HG03342 (cell line): ENCODE results near the gene GAB1.
A peak's percentile ranks its signal among the peaks of the same experiment; 100 is the strongest.

Experiments
- ATAC-seq: cut with Tn5 transposase; IDR thresholded peaks from one replicate; pipeline ENCODE4 v1.9.1; 2021; ENCODE audit warnings: mild to moderate bottlenecking, moderate library complexity; ENCODE audit not compliant: unreplicated experiment

The GAB1 gene

DNA sequence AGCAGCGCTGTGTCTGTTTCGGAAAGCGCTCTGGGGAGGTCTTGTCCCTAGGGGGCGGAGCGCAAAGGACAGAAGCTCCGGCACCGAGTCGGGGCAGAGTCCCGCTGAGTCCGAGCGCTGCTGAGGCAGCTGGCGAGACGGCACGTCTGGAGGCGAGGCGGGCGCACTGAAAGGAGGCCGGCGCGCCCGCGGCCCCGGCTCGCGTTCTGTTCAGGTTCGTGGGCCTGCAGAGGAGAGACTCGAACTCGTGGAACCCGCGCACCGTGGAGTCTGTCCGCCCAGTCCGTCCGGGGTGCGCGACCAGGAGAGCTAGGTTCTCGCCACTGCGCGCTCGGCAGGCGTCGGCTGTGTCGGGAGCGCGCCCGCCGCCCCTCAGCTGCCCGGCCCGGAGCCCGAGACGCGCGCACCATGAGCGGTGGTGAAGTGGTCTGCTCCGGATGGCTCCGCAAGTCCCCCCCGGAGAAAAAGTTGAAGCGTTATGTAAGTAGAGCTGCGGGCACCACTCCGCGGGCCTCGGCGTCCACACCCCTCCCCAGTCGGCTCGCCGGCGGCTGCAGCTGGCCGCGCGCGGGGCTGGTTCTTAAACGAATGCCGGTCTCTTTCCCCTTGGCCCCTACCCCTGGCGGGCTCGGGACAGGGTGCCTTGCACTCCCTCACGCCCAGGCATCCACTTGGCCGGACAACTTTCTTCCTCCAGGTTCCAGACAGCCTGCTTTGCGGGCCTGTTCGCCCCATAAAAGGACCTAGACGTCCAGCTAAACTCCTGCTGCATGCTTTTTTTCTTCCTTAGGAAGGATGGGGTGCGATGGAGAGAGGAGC is at the start of gene GAB1:
Gene GAB1, plus strand, starts transcription at position 96 of the 819 bp plus-strand sequence. Its CDS starts 313 bp downstream, at position 409.
- ATAC-seq, result peak; percentile 69

GRCh38 chr4:143287572-143287923 is 49.1 kb upstream of the GAB1 start:
- ATAC-seq, result no peak

- no peak for ATAC-seq
Measured at GRCh38 chr4:143288171-143288570, 48.5 kb upstream of the GAB1 start.

DNA sequence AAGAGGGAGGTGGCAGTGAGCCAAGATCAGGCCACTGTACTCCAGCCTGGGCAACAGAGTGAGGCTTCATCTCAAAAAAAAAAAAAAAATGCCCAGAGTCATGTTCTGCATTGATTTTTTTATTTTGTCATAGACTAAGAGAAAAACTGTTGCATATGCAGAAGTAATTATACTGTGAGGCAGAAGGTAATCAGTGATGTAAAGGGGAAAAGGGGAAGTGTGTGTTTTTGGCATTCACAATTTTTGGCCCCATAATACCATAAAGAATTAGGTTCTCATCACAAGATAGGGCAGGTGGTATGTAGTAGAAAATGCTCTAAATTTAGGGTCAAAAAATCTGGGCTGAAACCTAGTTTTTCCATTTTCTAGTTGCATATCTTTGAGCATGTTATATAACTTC is 47.3 kb upstream of the GAB1 start:
- no peak for ATAC-seq

DNA sequence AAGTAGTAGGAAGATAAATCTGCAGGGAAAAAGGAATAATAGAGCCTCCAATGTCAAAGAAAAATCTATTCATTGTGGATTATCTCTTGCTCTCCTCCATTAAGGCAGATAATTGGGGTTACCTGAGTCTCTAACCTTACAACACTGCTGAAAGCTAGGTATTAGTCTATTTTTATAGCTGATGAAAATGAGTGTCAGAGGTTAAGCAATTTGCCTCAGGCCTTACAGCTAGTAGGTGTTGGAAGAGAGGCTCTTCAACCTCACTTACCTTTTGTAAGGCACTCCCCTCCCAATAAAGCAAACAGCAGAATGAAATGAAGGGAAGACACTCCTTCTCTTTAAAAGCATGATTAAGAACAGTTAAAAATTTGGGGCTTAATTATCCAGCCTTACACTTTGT is 45.4 kb upstream of the GAB1 start:
- ATAC-seq, result no peak

DNA sequence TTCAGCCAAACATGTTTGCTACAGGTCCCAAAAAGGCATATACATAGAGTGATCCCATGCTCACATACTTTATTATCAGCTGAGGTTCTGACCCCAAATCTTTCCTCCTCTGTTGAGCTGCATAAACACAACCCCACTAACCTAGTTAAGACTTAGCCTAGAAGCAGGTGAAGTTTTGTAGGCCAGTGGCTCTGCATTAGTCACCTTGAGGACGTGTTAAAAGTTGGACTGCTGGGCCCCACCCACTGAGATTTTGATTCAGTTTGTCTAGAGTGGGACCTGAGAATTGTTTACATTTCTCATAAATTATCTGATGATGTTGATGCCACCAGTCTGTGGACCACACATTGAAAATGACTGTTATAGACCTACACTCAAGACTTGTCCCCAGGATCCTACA is 43.8 kb upstream of the GAB1 start:
- no peak for ATAC-seq

DNA sequence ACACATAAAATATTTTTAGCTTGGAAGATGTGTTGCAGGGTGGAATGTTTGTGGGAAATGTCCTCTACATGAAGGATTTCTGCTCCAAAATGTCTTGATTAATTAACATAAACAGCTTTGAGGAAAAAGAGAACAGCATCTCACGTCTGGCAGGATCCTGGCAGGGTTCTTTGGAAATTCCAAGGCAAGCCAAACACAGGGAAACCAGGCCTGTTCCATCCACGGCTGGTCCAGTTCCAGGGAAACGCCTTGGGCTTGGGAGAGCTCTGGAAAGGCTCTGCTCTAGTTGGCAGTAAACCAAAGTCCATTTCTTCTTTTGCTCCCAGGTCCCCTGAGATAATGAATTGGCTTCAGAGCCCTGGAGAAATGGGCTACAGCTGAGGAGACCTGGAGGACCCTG is 42.4 kb upstream of the GAB1 start:
- no peak for ATAC-seq

DNA sequence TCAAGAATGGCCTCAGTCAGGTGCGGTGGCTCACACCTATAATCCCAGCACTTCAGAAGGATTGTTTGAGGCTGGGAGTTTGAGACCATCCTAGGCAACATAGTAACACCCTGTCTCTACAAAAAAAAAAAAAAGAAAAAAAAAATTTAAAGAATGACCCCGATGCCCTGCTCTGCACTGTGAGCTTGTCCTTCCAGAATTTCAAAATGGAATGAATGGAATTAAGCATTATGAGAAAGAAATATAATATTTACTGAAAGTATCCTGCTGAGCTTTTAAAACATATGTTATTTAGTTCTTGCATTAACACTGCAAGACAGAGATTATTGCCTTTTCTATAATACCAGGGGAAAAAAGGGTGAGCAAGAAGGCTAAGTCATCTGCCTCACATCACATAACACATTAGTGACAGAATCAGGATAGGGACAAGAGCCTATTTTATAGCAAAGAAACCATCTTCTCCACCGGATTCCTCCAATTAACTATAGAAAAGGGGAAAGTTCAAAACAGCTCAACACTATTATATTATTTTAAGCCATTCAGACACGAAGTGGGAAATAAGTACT is 41.9 kb upstream of the GAB1 start:
- ATAC-seq, result no peak

DNA sequence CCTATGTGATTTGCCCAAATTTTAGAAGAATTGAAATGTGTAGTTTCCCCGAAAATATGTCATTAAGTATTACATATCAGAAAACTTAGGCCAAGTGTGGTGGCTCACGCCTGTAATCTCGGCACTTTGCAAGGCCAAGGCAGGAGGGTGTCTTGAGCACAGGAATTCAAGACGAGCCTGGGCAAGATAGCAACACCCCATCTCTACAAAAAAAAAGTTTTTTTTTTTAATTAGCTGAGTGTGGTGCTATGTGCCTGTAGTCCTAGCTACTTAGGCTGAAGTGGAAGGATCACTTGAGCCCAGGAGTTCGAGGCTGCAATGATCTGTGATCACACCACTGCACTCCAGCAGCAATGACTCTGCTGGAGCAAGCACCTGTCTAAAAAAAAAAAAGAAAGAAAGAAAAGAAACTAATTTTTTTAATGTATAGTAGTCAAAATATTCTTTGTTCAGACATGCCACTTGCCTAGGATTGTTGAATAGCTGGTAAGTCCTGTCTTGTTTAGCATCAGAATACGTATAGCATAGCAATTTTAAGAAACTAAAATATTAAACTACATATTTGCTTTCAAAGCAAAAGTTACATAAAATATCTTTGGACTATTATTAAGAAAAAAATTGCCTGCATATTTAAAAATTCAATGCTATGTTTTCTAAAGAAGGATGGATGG is 40.1 kb upstream of the GAB1 start:
- ATAC-seq, result no peak

DNA sequence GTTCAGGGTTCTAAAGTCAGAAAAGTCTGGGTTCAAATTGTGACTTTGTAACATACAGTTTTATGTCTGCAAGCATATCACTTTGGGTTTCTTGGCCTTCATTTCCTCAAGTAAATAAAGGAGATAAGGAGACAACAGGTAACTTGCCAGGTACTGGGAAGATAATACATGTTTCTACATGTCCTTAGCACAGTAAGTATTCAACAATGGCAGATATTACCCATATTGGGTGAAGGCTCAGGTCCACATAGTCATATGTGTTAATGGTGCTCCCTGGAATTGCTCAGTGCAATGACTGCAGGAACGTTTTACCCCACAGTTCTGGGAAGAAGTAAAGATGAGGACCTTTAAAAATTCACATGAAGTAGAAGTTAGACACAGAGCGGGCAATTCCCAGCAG is 35.8 kb upstream of the GAB1 start:
- ATAC-seq, result no peak

GRCh38 chr4:143302536-143302935 is 34.1 kb upstream of the GAB1 start:
- no peak for ATAC-seq

DNA sequence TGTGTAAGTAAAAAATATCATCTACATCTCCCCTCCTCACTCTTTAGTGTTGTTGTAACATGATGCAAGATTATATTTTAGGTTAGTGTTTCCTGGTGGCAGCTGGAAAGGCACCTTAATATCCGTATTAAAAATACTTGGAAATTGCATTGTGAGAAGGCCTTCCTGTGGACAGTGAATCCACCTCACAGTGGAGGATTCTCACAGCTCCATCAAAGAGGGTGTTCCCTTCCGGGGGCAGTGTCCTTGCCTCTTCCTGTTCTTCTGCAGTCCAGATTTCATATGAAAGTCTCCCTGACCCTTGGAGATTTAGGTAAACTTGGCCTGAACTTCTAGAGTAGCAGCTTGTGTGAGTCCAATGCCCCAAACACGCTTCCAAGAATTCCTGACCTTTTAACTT is 29.9 kb upstream of the GAB1 start:
- ATAC-seq, result no peak

DNA sequence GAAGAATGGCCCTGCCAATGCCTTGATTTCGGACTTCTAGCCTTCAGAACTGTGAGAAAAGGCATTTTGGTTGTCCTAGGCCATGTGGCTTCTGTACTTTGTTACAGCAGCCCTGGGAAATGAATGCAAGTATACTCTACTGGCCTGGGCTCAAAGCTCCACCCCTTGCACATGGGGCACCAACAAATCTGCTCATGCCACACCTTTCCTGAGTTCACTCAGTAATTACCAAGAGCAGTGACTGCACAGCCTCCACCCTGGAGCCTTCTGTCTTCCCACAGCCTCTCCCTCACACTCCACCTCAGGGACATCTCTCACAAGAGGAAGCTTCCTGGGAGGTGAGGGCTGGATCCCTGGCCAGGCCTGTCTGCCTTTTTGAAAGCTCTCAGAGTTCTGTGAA is 29.1 kb upstream of the GAB1 start:
- no peak for ATAC-seq

DNA sequence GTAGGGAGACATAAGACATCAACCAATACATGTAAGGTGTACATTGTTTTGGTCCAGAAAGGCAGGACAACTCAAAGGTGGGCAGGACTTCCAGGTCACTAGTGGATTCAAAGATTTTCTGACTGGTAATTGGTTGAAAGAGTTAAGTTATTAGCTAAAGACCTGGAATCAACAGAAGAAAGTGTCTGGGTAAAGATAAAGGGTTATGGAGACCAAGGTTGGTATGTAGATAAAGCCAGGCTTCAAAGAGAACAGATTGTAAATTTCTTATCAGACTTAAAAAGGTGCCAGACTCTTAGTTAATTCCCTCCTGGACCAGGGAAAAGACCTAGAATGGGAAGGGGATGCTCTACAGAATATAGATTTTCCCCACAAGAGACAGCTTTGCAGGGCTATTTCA is 28.3 kb upstream of the GAB1 start:
- no peak for ATAC-seq

- no peak for ATAC-seq
Measured at GRCh38 chr4:143311924-143312323, 24.8 kb upstream of the GAB1 start.

DNA sequence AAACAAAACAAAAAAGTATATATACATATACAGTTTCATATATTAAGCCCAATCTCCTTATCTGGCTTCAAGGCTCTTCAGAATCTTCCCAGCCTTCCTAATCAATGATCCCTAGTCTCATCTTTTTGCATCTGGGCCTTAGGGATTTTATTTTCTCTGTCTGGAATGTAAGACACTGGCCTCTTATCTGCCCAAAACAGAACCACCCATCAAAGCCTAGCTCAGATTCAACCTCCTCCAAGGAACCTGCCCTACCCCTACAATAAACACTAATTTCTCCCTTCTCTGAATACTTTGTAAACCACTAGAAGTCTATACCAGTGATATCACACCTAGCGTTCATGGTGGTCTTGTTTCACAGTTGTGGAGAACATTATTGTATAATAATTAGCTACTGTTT is 23.2 kb upstream of the GAB1 start:
- no peak for ATAC-seq

DNA sequence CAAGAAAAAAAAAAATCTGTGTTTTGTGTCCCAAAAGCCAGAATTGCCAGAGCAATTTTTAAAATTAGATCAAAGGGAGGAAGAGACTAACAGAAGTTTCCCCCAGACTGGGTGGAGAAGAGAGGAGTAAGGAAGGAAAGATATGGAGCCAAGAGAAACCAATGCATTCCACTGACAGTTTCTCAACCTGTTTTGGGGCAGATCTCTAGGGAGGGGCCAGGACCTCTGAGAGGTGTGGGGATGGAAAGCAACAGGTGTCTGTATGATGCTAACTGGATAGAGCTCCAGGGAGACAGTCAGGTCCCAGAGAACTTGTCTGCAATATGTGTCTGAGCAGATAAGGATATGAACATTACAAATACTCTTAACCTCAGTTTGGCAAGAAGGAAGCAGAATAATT is 22.7 kb upstream of the GAB1 start:
- no peak for ATAC-seq

DNA sequence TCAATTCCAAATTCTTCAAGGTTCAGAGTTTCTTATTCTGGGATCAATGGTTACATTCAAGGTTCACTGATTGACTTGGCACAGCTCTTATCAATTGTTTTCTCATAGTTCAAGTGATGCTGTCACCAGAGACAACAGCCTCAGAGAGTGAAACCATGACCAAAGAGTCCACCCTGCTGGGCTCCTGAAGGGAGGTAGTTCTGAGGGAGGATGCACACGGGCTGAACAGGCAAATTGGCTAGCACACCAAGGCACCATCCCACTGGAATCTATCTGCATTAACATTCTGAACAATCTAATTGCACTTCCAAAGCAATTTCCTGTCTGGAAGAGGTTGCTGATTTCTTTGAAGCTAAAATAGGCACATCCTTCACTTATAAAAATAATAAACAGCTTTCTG is 16.6 kb upstream of the GAB1 start:
- no peak for ATAC-seq

- ATAC-seq, result no peak
Measured at GRCh38 chr4:143326735-143327134, 9.9 kb upstream of the GAB1 start.

DNA sequence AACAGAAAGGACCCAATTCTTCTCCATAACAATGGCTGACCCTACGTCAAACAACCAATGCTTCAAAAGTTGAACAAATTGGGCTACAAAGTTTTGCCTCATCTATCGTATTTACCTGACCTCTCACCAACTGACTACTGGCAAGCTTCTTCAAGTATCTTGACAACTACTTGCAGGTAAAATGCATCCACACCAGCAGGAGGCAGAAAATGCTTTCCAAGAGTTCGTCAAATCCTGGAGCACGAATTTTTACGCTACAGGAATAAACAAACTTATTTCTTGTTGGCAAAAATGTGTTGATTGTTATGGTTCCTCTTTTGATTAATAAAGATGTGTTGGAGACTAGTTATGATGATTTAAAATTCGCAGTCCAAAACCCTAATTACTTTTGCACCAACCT is 6.7 kb upstream of the GAB1 start:
- no peak for ATAC-seq

DNA sequence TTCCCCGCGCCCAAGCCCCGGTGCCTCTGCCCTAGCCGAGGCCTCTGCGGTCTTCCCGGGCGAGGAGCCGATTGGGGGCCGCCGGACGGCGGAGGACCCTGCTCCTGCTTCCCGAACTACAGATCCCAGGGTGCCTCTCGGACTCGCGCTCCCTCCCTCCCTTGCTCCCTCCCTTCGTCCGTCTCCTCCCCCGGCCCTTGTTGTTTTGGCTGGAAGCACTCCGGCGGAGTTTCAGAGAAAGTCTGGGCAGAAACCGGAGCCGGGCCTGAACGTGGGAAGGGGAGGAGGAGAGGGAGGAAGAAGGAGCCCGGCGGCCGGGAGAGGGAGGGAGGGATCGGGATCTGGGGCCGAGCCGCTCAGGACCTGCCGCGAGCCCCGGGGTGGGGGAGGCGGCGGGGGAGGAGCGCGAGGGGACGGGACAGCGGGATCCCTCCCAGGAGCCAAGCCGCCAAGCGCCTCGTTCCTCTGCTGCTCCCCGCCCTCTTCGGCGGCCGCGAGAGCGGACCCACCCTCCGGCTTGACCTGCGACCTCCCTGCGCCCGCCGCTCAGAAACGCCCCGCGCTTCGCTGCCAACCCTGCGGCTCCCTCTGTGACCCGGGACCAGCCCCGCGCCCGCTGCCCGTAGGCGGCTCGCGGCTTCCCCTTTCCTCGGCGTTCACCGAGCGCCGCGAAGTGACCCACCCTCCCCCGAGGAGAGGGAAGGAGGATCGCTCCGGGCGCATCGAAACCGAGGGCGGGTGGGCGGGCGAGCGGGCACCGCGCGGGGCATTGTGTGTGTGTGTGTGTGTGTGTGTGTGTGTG is 496 bp upstream of the GAB1 start:
- peak; percentile 44 for ATAC-seq
